H1 (cell line): ENCODE measurements around the gene BRD7. TPM values are rescaled to one million over a fixed set of nuclear protein-coding genes. Genes with fewer than 3 reads are reported as not detected.

Source experiments
- CTCF ChIA-PET: fragments of 300-600 bp; sonication (Branson Sonifier 250); formaldehyde crosslinking; loops from one replicate; lab custom pipeline; 2021; ENCODE audit not compliant: partially characterized antibody; lab: Charles Lee
- POLR2A ChIA-PET: fragments of 300-600 bp; sonication (Branson Sonifier 250); formaldehyde crosslinking; loops from one replicate; lab custom pipeline; 2021; ENCODE audit warnings: inconsistent platforms; ENCODE audit not compliant: partially characterized antibody; lab: Charles Lee
- DNase-seq, 2 experiments: peaks; one replicate each; pipeline versions ENCODE4 v3.0.0 to v3.0.0-alpha.2; 2010 to 2022; ENCODE audit warnings: low spot score in 2 of 2, low read depth in 1 of 2, mixed read lengths in 1 of 2
- FAIRE-seq: peaks from 2 replicates; lab custom pipeline; 2011; peaks lifted over from hg19 to GRCh38; lab: Jason Lieb, UNC
- H2AFZ ChIP-seq: 2 replicates; pipeline ENCODE4 v1.8.1; 2012; ENCODE audit warnings: low read length, inconsistent platforms
- H2AK5ac ChIP-seq: 2 replicates; pipeline ENCODE4 v1.6.1; 2013; ENCODE audit warnings: low read depth, low read length
- H2BK120ac ChIP-seq: replicated peaks from 2 replicates; pipeline ENCODE3; 2013; ENCODE audit warnings: low read depth, low read length, inconsistent platforms
- H2BK12ac ChIP-seq: 2 replicates; pipeline ENCODE4 v1.6.1; 2013; ENCODE audit warnings: low read depth, low read length
- H2BK15ac ChIP-seq: 2 replicates; pipeline ENCODE4 v1.6.1; 2013; ENCODE audit warnings: low read length
- H2BK20ac ChIP-seq: 2 replicates; pipeline ENCODE4 v1.6.1; 2013; ENCODE audit warnings: low read length
- H2BK5ac ChIP-seq: 2 replicates; pipeline ENCODE4 v1.6.1; 2013; ENCODE audit warnings: low read depth, low read length
- H3K14ac ChIP-seq: 2 replicates; pipeline ENCODE4 v1.6.1; 2013; ENCODE audit warnings: inconsistent platforms; ENCODE audit not compliant: insufficient read length
- H3K18ac ChIP-seq: 2 replicates; pipeline ENCODE4 v1.6.1; 2013; ENCODE audit warnings: low read length; ENCODE audit errors: extremely low read depth
- H3K23ac ChIP-seq: 2 replicates; pipeline ENCODE4 v1.6.1; 2013; ENCODE audit warnings: inconsistent platforms; ENCODE audit not compliant: insufficient read length
- H3K23me2 ChIP-seq: 2 replicates; pipeline ENCODE4 v1.6.1; 2013; ENCODE audit warnings: low read depth, low read length
- H3K27ac ChIP-seq: 2 replicates; pipeline ENCODE4 v1.6.1; 2011; ENCODE audit warnings: low read depth, low read length, inconsistent platforms
- H3K27me3 ChIP-seq, 4 experiments: replicated peaks in 1 of 4; 1 replicate in 1 of 4; 2 replicates in 3 of 4; pipeline versions ENCODE4 v1.6.1 to v1.8.1; 2011 to 2013; ENCODE audit warnings: low read length in 3 of 4, mild to moderate bottlenecking in 3 of 4, inconsistent platforms in 2 of 4, mixed read lengths in 2 of 4, moderate library complexity in 1 of 4; ENCODE audit not compliant: control insufficient read depth in 3 of 4, insufficient read depth in 3 of 4; ENCODE audit errors: extremely low read depth in 1 of 4
- H3K36me3 ChIP-seq, 4 experiments: 2 replicates each; pipeline versions ENCODE4 v1.6.1 to v1.8.1; 2011 to 2013; ENCODE audit warnings: mild to moderate bottlenecking in 4 of 4, low read length in 3 of 4, moderate library complexity in 2 of 4, control low read depth in 1 of 4, inconsistent platforms in 1 of 4; ENCODE audit not compliant: insufficient read depth in 4 of 4, control insufficient read depth in 2 of 4
- H3K4ac ChIP-seq: replicated peaks from 2 replicates; pipeline ENCODE3; 2013; ENCODE audit warnings: low read length, low read depth, mixed read lengths, inconsistent platforms; ENCODE audit not compliant: insufficient read length
- H3K4me1 ChIP-seq, 4 experiments: replicated peaks in 1 of 4; 1 replicate in 1 of 4; 2 replicates in 3 of 4; pipeline versions ENCODE4 v1.6.1 to v1.8.1; 2011 to 2013; ENCODE audit warnings: low read length in 3 of 4, inconsistent platforms in 2 of 4, mixed read lengths in 1 of 4; ENCODE audit not compliant: insufficient read depth in 4 of 4, control insufficient read depth in 3 of 4
- H3K4me2 ChIP-seq, 2 experiments: 2 replicates each; pipeline versions ENCODE4 v1.6.1 to v1.8.1; 2011 to 2013; ENCODE audit warnings: low read depth in 2 of 2, low read length in 2 of 2, control low read depth in 1 of 2, inconsistent platforms in 1 of 2, mild to moderate bottlenecking in 1 of 2; ENCODE audit not compliant: insufficient read depth in 1 of 2
- H3K4me3 ChIP-seq, 4 experiments: fragments of 200-600, 300-600 bp in 1 of 4; sonication (generic), shearing (Covaris generic), sonication (Bioruptor Twin) in 1 of 4; 2 replicates each; pipeline versions ENCODE4 v1.5.1 to v1.8.1; 2011 to 2016; ENCODE audit warnings: low read length in 4 of 4, low read depth in 3 of 4, control low read depth in 2 of 4, inconsistent platforms in 2 of 4, mild to moderate bottlenecking in 2 of 4, mixed read lengths in 1 of 4, moderate library complexity in 1 of 4; ENCODE audit not compliant: insufficient read depth in 2 of 4; ENCODE audit errors: extremely low read depth in 1 of 4
- H3K56ac ChIP-seq: replicated peaks from 2 replicates; pipeline ENCODE3; 2013; ENCODE audit warnings: low read depth, mild to moderate bottlenecking, mixed read lengths, low read length, inconsistent platforms; ENCODE audit not compliant: insufficient read length
- H3K79me1 ChIP-seq: 2 replicates; pipeline ENCODE4 v1.6.1; 2013; ENCODE audit warnings: low read depth, low read length, control low read depth
- H3K79me2 ChIP-seq, 2 experiments: 2 replicates each; pipeline versions ENCODE4 v1.6.1 to v1.8.1; 2012 to 2013; ENCODE audit warnings: low read length in 2 of 2, mild to moderate bottlenecking in 2 of 2, inconsistent platforms in 1 of 2; ENCODE audit not compliant: insufficient read depth in 2 of 2, control insufficient read depth in 1 of 2
- H3K9ac ChIP-seq, 4 experiments: replicated peaks in 1 of 4; 1 replicate in 1 of 4; 2 replicates in 3 of 4; pipeline versions ENCODE4 v1.6.1 to v1.8.1; 2011 to 2013; ENCODE audit warnings: low read depth in 3 of 4, low read length in 3 of 4, control low read depth in 2 of 4, mild to moderate bottlenecking in 2 of 4, moderate library complexity in 2 of 4, inconsistent platforms in 1 of 4; ENCODE audit errors: extremely low read depth in 1 of 4
- H3K9me3 ChIP-seq, 2 experiments: 2 replicates each; pipeline versions ENCODE4 v1.6.1 to v1.8.1; 2012 to 2013; ENCODE audit warnings: mild to moderate bottlenecking in 2 of 2, moderate library complexity in 2 of 2, control low read depth in 1 of 2, inconsistent platforms in 1 of 2, low read depth in 1 of 2, low read length in 1 of 2, mixed read lengths in 1 of 2; ENCODE audit not compliant: insufficient read depth in 2 of 2
- H4K20me1 ChIP-seq, 2 experiments: replicated peaks in 1 of 2; 2 replicates each; pipeline versions ENCODE3 to v1.8.1; 2011 to 2013; ENCODE audit warnings: inconsistent platforms in 2 of 2, low read length in 2 of 2, mild to moderate bottlenecking in 1 of 2; ENCODE audit not compliant: insufficient read depth in 2 of 2, control insufficient read depth in 1 of 2
- H4K5ac ChIP-seq: 2 replicates; pipeline ENCODE4 v1.6.1; 2013; ENCODE audit warnings: low read length, low read depth, mixed read lengths, inconsistent platforms; ENCODE audit not compliant: insufficient read length
- H4K8ac ChIP-seq: 2 replicates; pipeline ENCODE4 v1.8.0; 2013; ENCODE audit warnings: mild to moderate bottlenecking, moderate library complexity, low read length, inconsistent platforms; ENCODE audit not compliant: insufficient read depth; ENCODE audit errors: extremely low read depth
- H4K91ac ChIP-seq: replicated peaks from 2 replicates; pipeline ENCODE3; 2013; ENCODE audit warnings: low read length, mixed read lengths, inconsistent platforms; ENCODE audit not compliant: insufficient read length
- ASH2L ChIP-seq: fragments of 200-600, 300-600 bp; sonication (generic); IDR thresholded peaks from one replicate; pipeline ENCODE4 v1.7.1; 2017; ENCODE audit warnings: low read length
- CTBP2 ChIP-seq: IDR thresholded peaks from 2 replicates; pipeline ENCODE4 v1.7.0; 2011; ENCODE audit warnings: borderline replicate concordance, mild to moderate bottlenecking, moderate library complexity, mixed read lengths, low read length; ENCODE audit not compliant: insufficient read depth, insufficient read length
- E2F6 ChIP-seq: IDR thresholded peaks from 2 replicates; pipeline ENCODE4 v1.6.1; 2012; ENCODE audit warnings: inconsistent platforms
- FOSL1 ChIP-seq: IDR thresholded peaks from 2 replicates; pipeline ENCODE4 v1.6.1; 2011; ENCODE audit warnings: mild to moderate bottlenecking, low read depth, low read length, moderate library complexity; ENCODE audit not compliant: insufficient read depth
- GTF2F1 ChIP-seq: IDR thresholded peaks from 2 replicates; pipeline ENCODE4 v1.6.1; 2012; ENCODE audit warnings: low read depth, low read length, improper control_type of control experiment, borderline replicate concordance
- KDM4A ChIP-seq: IDR thresholded peaks from one replicate; pipeline ENCODE4 v1.7.1; 2012; ENCODE audit warnings: low read depth, mild to moderate bottlenecking, moderate library complexity, low read length, inconsistent platforms; ENCODE audit not compliant: severe bottlenecking
- KDM5A ChIP-seq: fragments of 200-600 bp; IDR thresholded peaks from 2 replicates; pipeline ENCODE4 v1.7.1; 2012; ENCODE audit warnings: mild to moderate bottlenecking, low read length, inconsistent platforms, mixed read lengths
- POLR2AphosphoS5 ChIP-seq: IDR thresholded peaks from 2 replicates; pipeline ENCODE4 v1.6.1; 2011; ENCODE audit warnings: low read depth, low read length
- SIRT6 ChIP-seq: IDR thresholded peaks from one replicate; pipeline ENCODE4 v1.7.1; 2012; ENCODE audit warnings: low read length, inconsistent platforms
- SP2 ChIP-seq: IDR thresholded peaks from 2 replicates; pipeline ENCODE4 v1.6.1; 2012; ENCODE audit warnings: mild to moderate bottlenecking, low read length, inconsistent platforms
- USF2 ChIP-seq: IDR thresholded peaks from 2 replicates; pipeline ENCODE4 v1.6.1; 2011; ENCODE audit warnings: low read length, improper control_type of control experiment
- YY1 ChIP-seq: IDR thresholded peaks from 2 replicates; pipeline ENCODE4 v1.6.1; 2011; ENCODE audit warnings: low read depth, mild to moderate bottlenecking, low read length
- ZNF274 ChIP-seq: IDR thresholded peaks from 2 replicates; pipeline ENCODE4 v1.7.0; 2012; ENCODE audit warnings: low read length, borderline replicate concordance; ENCODE audit errors: extremely low read depth
- WGBS, 2 experiments: shearing (Covaris generic) in 1 of 2; methylation state at CpG; one replicate each; pipeline versions ENCODE4 v1.1.6 to v1.1.7; 2013 to 2015; ENCODE audit warnings: low lambda C conversion rate in 2 of 2, mixed read lengths in 2 of 2, inconsistent platforms in 1 of 2, low coverage in 1 of 2, missing lambda C conversion rate in 1 of 2; ENCODE audit not compliant: insufficient replicate concordance in 2 of 2, insufficient coverage in 1 of 2, insufficient read length in 1 of 2; ENCODE audit errors: extremely low coverage in 1 of 2, missing lambda C conversion rate in 1 of 2; 5-methylcytosine and 5-hydroxymethylcytosine counted together
- polyA plus RNA-seq, 7 experiments: library from polyadenylated mRNA; depleted of rRNA in 3 of 7; stranded (reverse) in 5 of 7; unstranded in 2 of 7; fragments of >200 nt in 5 of 7; fragments of 200-250 nt in 2 of 7; gene quantifications; 1 replicate in 5 of 7; 2 replicates in 1 of 7; 4 replicates in 1 of 7; pipeline versions ENCODE4 v1.2.1 to v1.2.3, GENCODE V29; 2011 to 2013; ENCODE audit warnings: missing spikeins in 2 of 7, mixed read lengths in 2 of 7
- total RNA-seq: library from RNA; stranded (reverse); fragmentation: NEBNext Ultra II Directional; extraction: Animal tissue kit (Norgen Biotek cat#: 25700); gene quantifications from 2 replicates; pipeline ENCODE4 v1.2.1, GENCODE V29; 2021

The BRD7 gene
- total and polyA plus RNA-seq, 2 of the 8 experiments (the other 6 are each of a cell fraction or from before 2014, with no cell fraction given), result 42.5 to 120 TPM

- no peak overlapping the region for H3K4me3 ChIP-seq
- WGBS, 2 experiments, result 92% methylated on average over 4 of the region's 4 CpGs; no CpG with 5 or more reads in 1 of the 2 experiments
- H4K91ac ChIP-seq, result no peak overlapping the region
- ChIA-PET POLR2A (no interaction called here), CTCF (interaction anchor here (1.1 to 3.4 kb wide), 5 partner anchors 11 to 243 kb away, joined by 3 to 9 read pairs (median 4); no protein-coding TSS in a partner anchor)
- no peak overlapping the region for H2BK5ac ChIP-seq
- no peak overlapping the region for H3K23ac ChIP-seq
- no peaks in the 10 kb centered on the region for H3K23me2 ChIP-seq
- H2AK5ac ChIP-seq, result no peak overlapping the region
- H2BK15ac ChIP-seq, result no peak overlapping the region
- H4K8ac ChIP-seq, result no peak overlapping the region
- H3K79me2 ChIP-seq, result no peaks in the 10 kb centered on the region
- no peak overlapping the region for H3K9ac ChIP-seq
- H3K18ac ChIP-seq, result no peak overlapping the region
- no peaks in the 10 kb centered on the region for H3K79me1 ChIP-seq
- no peak overlapping the region for H2AFZ ChIP-seq
- no peak overlapping the region for H3K4me2 ChIP-seq
- no peak overlapping the region for H2BK20ac ChIP-seq
- FAIRE-seq (no peak), DNase-seq (no peak)
- no peak overlapping the region for H3K4ac ChIP-seq
- no peaks in the 10 kb centered on the region for H3K9me3 ChIP-seq
- no peaks in the 10 kb centered on the region for H3K36me3 ChIP-seq
- H3K27ac ChIP-seq, result no peak overlapping the region
- no peak overlapping the region for H2BK12ac ChIP-seq
- H3K4me1 ChIP-seq, result peaks cover 0 to 5% (median 0%) of the 10 kb centered on the region in 4 experiments; a peak in 2 of 7 replicates
- H3K27me3 ChIP-seq, result no peaks in the 10 kb centered on the region
- no peak overlapping the region for H4K5ac ChIP-seq
- H3K56ac ChIP-seq, result no peak overlapping the region
- no peak overlapping the region for H2BK120ac ChIP-seq
- H4K20me1 ChIP-seq, result no peaks in the 10 kb centered on the region
- H3K14ac ChIP-seq, result no peak overlapping the region
- TF ChIP-seq POLR2AphosphoS5 (no peak), GTF2F1 (no peak), FOSL1 (no peak), SIRT6 (no peak), KDM4A (no peak), ZNF274 (no peak), YY1 (no peak), SP2 (no peak), USF2 (no peak), CTBP2 (no peak), E2F6 (no peak), KDM5A (no peak), ASH2L (no peak)
These were observed 8.2 kb upstream of the BRD7 start for GRCh38 chr16:50377001-50377400.
